Measurements from ENCODE around the gene USP21. TPM values are rescaled to one million over a fixed set of nuclear protein-coding genes. Genes with fewer than 3 reads are reported as not detected.

The USP21 gene
- total and polyA plus RNA-seq, 9 of the 15 experiments (the other 6 are each of a cell fraction or from before 2014, with no cell fraction given): 4.9 to 52.4 (median 21.6) TPM

DNA sequence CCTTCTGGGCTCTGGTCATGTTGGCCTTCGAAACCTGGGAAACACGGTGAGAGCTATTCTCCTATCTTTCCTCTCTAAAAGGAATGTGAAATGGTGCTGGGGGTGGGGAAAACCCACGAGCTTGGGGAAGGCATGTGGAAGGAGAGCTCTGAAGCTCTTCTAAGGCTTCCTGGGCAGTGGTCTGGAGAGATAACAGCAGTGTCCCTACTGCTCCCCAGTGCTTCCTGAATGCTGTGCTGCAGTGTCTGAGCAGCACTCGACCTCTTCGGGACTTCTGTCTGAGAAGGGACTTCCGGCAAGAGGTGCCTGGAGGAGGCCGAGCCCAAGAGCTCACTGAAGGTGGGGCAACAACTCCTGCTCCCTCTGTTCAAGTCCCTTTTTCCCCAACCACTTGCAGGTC is 2.8 kb downstream of the USP21 start (continued):
- peak; percentile 73 for TF ChIP-seq SMAD4 (CRISPR knock-in tag; conservative IDR thresholded peaks at IDR 0.05)
- 0 out of 2 replicates have a peak, but pooled peaks have one; percentile 23 for TF ChIP-seq GABPA (tag; conservative IDR thresholded peaks at IDR 0.05; ENCODE audit: low read depth)
- no peak for TF ChIP-seq EZH2 (IDR thresholded peaks at IDR 0.05; ENCODE audit: borderline replicate concordance, low read depth, low read length)
- TF ChIP-seq, protein P1, sequence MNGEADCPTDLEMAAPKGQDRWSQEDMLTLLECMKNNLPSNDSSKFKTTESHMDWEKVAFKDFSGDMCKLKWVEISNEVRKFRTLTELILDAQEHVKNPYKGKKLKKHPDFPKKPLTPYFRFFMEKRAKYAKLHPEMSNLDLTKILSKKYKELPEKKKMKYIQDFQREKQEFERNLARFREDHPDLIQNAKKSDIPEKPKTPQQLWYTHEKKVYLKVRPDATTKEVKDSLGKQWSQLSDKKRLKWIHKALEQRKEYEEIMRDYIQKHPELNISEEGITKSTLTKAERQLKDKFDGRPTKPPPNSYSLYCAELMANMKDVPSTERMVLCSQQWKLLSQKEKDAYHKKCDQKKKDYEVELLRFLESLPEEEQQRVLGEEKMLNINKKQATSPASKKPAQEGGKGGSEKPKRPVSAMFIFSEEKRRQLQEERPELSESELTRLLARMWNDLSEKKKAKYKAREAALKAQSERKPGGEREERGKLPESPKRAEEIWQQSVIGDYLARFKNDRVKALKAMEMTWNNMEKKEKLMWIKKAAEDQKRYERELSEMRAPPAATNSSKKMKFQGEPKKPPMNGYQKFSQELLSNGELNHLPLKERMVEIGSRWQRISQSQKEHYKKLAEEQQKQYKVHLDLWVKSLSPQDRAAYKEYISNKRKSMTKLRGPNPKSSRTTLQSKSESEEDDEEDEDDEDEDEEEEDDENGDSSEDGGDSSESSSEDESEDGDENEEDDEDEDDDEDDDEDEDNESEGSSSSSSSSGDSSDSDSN (IDR thresholded peaks at IDR 0.05; ENCODE audit: borderline replicate concordance in 1 of 2, low read depth in 2 of 2, low read length in 2 of 2): peak in 1 of 2 experiments; percentile 82; a peak in 2 of 4 replicates
- TF ChIP-seq, protein P2, sequence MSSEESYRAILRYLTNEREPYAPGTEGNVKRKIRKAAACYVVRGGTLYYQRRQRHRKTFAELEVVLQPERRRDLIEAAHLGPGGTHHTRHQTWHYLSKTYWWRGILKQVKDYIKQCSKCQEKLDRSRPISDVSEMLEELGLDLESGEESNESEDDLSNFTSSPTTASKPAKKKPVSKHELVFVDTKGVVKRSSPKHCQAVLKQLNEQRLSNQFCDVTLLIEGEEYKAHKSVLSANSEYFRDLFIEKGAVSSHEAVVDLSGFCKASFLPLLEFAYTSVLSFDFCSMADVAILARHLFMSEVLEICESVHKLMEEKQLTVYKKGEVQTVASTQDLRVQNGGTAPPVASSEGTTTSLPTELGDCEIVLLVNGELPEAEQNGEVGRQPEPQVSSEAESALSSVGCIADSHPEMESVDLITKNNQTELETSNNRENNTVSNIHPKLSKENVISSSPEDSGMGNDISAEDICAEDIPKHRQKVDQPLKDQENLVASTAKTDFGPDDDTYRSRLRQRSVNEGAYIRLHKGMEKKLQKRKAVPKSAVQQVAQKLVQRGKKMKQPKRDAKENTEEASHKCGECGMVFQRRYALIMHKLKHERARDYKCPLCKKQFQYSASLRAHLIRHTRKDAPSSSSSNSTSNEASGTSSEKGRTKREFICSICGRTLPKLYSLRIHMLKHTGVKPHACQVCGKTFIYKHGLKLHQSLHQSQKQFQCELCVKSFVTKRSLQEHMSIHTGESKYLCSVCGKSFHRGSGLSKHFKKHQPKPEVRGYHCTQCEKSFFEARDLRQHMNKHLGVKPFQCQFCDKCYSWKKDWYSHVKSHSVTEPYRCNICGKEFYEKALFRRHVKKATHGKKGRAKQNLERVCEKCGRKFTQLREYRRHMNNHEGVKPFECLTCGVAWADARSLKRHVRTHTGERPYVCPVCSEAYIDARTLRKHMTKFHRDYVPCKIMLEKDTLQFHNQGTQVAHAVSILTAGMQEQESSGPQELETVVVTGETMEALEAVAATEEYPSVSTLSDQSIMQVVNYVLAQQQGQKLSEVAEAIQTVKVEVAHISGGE (CRISPR knock-in tag; IDR thresholded peaks at IDR 0.05): 0 out of 6 replicates have a peak, but pooled peaks of 1 of the 3 experiments have one; percentile 21
- TF ChIP-seq EP400 (IDR thresholded peaks at IDR 0.05): peak; percentile 63
- TF ChIP-seq MTA2 (IDR thresholded peaks at IDR 0.05; ENCODE audit: low read depth): peak; percentile 21; the same call in 1 of the 2 replicates
- TF ChIP-seq TBL1XR1 (IDR thresholded peaks at IDR 0.05; ENCODE audit: low read length in 2 of 2): no peak
- TF ChIP-seq GATAD2B (IDR thresholded peaks at IDR 0.05; ENCODE audit: borderline replicate concordance): no peak
- TF ChIP-seq, protein P3, sequence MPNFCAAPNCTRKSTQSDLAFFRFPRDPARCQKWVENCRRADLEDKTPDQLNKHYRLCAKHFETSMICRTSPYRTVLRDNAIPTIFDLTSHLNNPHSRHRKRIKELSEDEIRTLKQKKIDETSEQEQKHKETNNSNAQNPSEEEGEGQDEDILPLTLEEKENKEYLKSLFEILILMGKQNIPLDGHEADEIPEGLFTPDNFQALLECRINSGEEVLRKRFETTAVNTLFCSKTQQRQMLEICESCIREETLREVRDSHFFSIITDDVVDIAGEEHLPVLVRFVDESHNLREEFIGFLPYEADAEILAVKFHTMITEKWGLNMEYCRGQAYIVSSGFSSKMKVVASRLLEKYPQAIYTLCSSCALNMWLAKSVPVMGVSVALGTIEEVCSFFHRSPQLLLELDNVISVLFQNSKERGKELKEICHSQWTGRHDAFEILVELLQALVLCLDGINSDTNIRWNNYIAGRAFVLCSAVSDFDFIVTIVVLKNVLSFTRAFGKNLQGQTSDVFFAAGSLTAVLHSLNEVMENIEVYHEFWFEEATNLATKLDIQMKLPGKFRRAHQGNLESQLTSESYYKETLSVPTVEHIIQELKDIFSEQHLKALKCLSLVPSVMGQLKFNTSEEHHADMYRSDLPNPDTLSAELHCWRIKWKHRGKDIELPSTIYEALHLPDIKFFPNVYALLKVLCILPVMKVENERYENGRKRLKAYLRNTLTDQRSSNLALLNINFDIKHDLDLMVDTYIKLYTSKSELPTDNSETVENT (CRISPR knock-in tag; IDR thresholded peaks at IDR 0.05): no peak
- TF ChIP-seq DPF2 (IDR thresholded peaks at IDR 0.05): peak; percentile 61; the same call in 1 of the 2 replicates
- TF ChIP-seq MXI1 (IDR thresholded peaks at IDR 0.05; ENCODE audit: low read depth, low read length): no peak
- TF ChIP-seq RCOR1 (IDR thresholded peaks at IDR 0.05; ENCODE audit: borderline replicate concordance in 1 of 2, low read depth in 2 of 2, low read length in 2 of 2): 0 out of 4 replicates have a peak, but pooled peaks of 1 of the 2 experiments have one; percentile 53
- no peak for TF ChIP-seq NR3C1 (CRISPR knock-in tag; IDR thresholded peaks at IDR 0.05)
- TF ChIP-seq DMBX1 (CRISPR knock-in tag; IDR thresholded peaks at IDR 0.05; ENCODE audit: borderline replicate concordance): peak; percentile 17; the same call in 1 of the 2 replicates
- TF ChIP-seq ATF1 (CRISPR knock-in tag; IDR thresholded peaks at IDR 0.05): no peak
- 0 out of 2 replicates have a peak, but pooled peaks have one; percentile 11 for TF ChIP-seq ATF1 (tag; IDR thresholded peaks at IDR 0.05)
- TF ChIP-seq PRMT5 (CRISPR knock-in tag; IDR thresholded peaks at IDR 0.05): no peak
